Measurements from ENCODE around the gene RAP1A. TPM values are rescaled to one million over a fixed set of nuclear protein-coding genes. Genes with fewer than 3 reads are reported as not detected.
A peak's percentile ranks its signal among the peaks of the same experiment; 100 is the strongest.

RAP1A gene
- total and polyA plus RNA-seq, 2 donors (not counting 3 experiments of a cell fraction or from before 2014, with no cell fraction given), result 17.8 to 56.4 TPM

GRCh38 chr1:111733183-111733991 lies 113.8 kb downstream of the RAP1A start:
- Histone ChIP-seq H3K4me2 (ENCODE audit: insufficient read depth, low read length) (peak overlapping the region; percentile 50), H3K27ac (ENCODE audit: insufficient read depth, low read depth, low read length) (peak overlapping the region; percentile 89), H4K20me1 (replicated peaks; ENCODE audit: control insufficient read depth, extremely low read depth, insufficient read depth, low read length) (no peaks in the 10 kb centered on the region), H3K9me3 (replicated peaks; ENCODE audit: control insufficient read depth, insufficient read depth, low read length) (no peaks in the 10 kb centered on the region), H2AFZ (ENCODE audit: low read depth, low read length) (peak overlapping the region; percentile 46), H3K79me2 (ENCODE audit: control insufficient read depth, insufficient read depth, low read length) (no peaks in the 10 kb centered on the region), H3K9ac (replicated peaks; ENCODE audit: extremely low read depth, insufficient read depth, low read length) (peak overlapping the region; percentile 59), H3K4me1 (ENCODE audit: control insufficient read depth, extremely low read depth, insufficient read depth, low read length) (peaks cover 36% of the 10 kb centered on the region), H3K36me3 (ENCODE audit: control insufficient read depth in 2 of 2, extremely low read depth in 1 of 2, insufficient read depth in 2 of 2, low read length in 2 of 2) (no peaks in the 10 kb centered on the region), H3K27me3 (ENCODE audit: control insufficient read depth in 2 of 2, insufficient read depth in 2 of 2, low read length in 2 of 2) (no peaks in the 10 kb centered on the region), H3K9me1 (replicated peaks; ENCODE audit: control insufficient read depth, extremely low read depth, insufficient read depth, low read length) (no peaks in the 10 kb centered on the region), H3K4me3 (replicated peaks in 1 of 3; ENCODE audit: insufficient read depth in 1 of 3, low read depth in 1 of 3, low read length in 3 of 3) (no peak overlapping the region)
- intact Hi-C loops (cut with micrococcal nuclease) (loop anchor here (1.0 to 10.0 kb wide), 2 partner anchors 22 to 769 kb away; partner anchors contain the start of genes DDX20 and LRIF1), dilution Hi-C loops (cut with MboI; ENCODE audit: extremely low pct_ligation_motif_present, low sequenced_read_pairs) (no loop called here)
- TSS peak; percentile 78 for BruUV-seq (replicated peaks)
- CTCF ChIA-PET, result interaction anchor here (0.6 to 4.3 kb wide), 5 partner anchors 11 to 226 kb away, joined by 4 to 30 read pairs (median 14); no protein-coding TSS in a partner anchor
- FAIRE-seq (peak; percentile 94), DNase-seq (ENCODE audit: low read depth, low spot score) (peak; percentile 78)
- TF ChIP-seq MAX (IDR thresholded peaks at IDR 0.05; ENCODE audit: insufficient read depth, insufficient read length) (peak; percentile 20), MYC (IDR thresholded peaks at IDR 0.05; ENCODE audit: low read depth, low read length) (no peak), JUN (IDR thresholded peaks at IDR 0.05; ENCODE audit: borderline replicate concordance, insufficient read depth, insufficient read length, low read depth) (peak; percentile 88), POLR2AphosphoS5 (IDR thresholded peaks at IDR 0.05; ENCODE audit: insufficient read depth, low read depth, low read length) (peak; percentile 50), FOS (IDR thresholded peaks at IDR 0.05; ENCODE audit: borderline replicate concordance, insufficient read depth, low read length) (peak; percentile 87), CTCF (IDR thresholded peaks at IDR 0.05; ENCODE audit: extremely low read depth in 1 of 2, insufficient read depth in 1 of 2, low read depth in 1 of 2, low read length in 2 of 2) (no peak), POLR2A (IDR thresholded peaks at IDR 0.05; ENCODE audit: low read depth, low read length) (peak; percentile 41)
- POLR2A ChIA-PET, result interaction anchor here (1.0 kb wide), 1 partner anchor 13 kb away, joined by 3 read pairs; no protein-coding TSS in a partner anchor
